ENCODE results near the gene UHRF2. TPM values are rescaled to one million over a fixed set of nuclear protein-coding genes. Genes with fewer than 3 reads are reported as not detected.

The UHRF2 gene
- total RNA-seq, 1 experiment from 2014 or later = 58.3 TPM

DNA sequence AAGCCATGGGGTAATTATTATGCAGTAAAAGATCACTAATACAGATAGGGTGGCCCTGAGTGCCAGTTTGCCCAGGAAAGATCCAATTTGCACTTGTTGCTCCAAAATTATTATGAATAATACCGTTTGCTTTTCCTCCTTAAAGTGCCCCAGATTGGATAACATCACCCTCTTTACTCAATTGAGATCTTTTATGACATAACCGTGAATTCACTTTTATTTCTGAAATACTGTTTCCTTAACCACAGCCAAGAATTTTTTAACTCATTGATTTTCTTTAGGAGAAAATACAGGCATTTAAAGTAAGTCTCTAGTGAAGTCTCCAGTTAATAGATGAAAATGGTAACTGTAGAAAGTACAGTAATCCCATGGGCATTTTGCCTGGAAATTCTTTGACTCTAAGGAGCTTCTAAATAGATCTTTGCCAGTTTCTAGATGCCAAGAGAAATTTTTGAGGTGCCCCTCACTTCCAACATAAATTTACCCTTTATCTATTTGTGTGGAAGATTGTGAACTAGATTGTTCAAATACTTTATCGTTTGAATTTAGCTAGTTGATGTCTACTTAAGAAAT lies 99.2 kb downstream of the UHRF2 start:
- TF ChIP-seq, protein P1, sequence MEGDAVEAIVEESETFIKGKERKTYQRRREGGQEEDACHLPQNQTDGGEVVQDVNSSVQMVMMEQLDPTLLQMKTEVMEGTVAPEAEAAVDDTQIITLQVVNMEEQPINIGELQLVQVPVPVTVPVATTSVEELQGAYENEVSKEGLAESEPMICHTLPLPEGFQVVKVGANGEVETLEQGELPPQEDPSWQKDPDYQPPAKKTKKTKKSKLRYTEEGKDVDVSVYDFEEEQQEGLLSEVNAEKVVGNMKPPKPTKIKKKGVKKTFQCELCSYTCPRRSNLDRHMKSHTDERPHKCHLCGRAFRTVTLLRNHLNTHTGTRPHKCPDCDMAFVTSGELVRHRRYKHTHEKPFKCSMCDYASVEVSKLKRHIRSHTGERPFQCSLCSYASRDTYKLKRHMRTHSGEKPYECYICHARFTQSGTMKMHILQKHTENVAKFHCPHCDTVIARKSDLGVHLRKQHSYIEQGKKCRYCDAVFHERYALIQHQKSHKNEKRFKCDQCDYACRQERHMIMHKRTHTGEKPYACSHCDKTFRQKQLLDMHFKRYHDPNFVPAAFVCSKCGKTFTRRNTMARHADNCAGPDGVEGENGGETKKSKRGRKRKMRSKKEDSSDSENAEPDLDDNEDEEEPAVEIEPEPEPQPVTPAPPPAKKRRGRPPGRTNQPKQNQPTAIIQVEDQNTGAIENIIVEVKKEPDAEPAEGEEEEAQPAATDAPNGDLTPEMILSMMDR (IDR thresholded peaks at IDR 0.05; ENCODE audit: unreplicated experiment) = no peak
- no peaks in the 10 kb centered on the region for H3K9me3 Mint-ChIP-seq (ENCODE audit: unreplicated experiment)
- ChIA-PET POLR2A (interaction anchor here (1.7 kb wide), 1 partner anchor 10 kb away, joined by 4 read pairs; no protein-coding TSS in a partner anchor), CTCF (interaction anchor here (1.2 kb wide), 1 partner anchor 41 kb away, joined by 3 read pairs; no protein-coding TSS in a partner anchor)
- no TSS peak for BruUV-seq (replicated peaks)
- peaks cover 46% of the 10 kb centered on the region for H3K36me3 Mint-ChIP-seq (ENCODE audit: insufficient read depth, unreplicated experiment)
- no peaks in the 10 kb centered on the region for H3K27me3 Mint-ChIP-seq (ENCODE audit: insufficient read depth, unreplicated experiment)
- DNase-seq (ENCODE audit: unreplicated experiment) = no peak
- no peak overlapping the region for H3K4me3 Mint-ChIP-seq (ENCODE audit: unreplicated experiment)
- no peak overlapping the region for H3K27ac Mint-ChIP-seq (ENCODE audit: low read depth, unreplicated experiment)
- H3K4me1 Mint-ChIP-seq (ENCODE audit: insufficient read depth, unreplicated experiment) = no peaks in the 10 kb centered on the region
- intact Hi-C loops (cut with micrococcal nuclease) = no loop called here

DNA sequence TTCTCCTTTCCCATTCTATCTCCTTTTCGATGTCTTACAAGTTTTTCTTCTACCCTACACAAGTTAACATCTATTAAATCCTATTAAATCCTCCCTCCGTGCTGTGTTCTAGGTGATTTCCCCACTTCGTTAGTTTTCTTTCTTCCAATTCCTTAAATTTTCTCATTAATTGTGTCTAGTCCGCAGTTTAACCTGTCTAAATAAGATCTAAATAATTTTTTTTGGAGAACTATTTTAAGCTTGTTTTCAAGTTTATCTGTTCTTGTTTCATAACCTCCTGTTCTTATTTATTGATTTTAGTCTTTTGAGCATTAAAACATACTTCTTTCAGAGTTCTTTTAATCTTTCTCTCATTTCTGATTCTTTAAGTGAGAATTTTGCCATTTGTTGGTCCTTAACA lies 109.3 kb downstream of the UHRF2 start:
- Mint-ChIP-seq H3K27ac (ENCODE audit: low read depth, unreplicated experiment) (no peak overlapping the region), H3K4me1 (ENCODE audit: insufficient read depth, unreplicated experiment) (no peaks in the 10 kb centered on the region), H3K4me3 (ENCODE audit: unreplicated experiment) (no peak overlapping the region), H3K9me3 (ENCODE audit: unreplicated experiment) (peaks cover 8% of the 10 kb centered on the region), H3K27me3 (ENCODE audit: insufficient read depth, unreplicated experiment) (no peaks in the 10 kb centered on the region), H3K36me3 (ENCODE audit: insufficient read depth, unreplicated experiment) (no peaks in the 10 kb centered on the region)
- ChIA-PET POLR2A (interaction anchor here (0.8 kb wide), 1 partner anchor 10 kb away, joined by 4 read pairs; no protein-coding TSS in a partner anchor), CTCF (no interaction called here)
- no TSS peak for BruUV-seq (replicated peaks)
- TF ChIP-seq, protein P1 (IDR thresholded peaks at IDR 0.05; ENCODE audit: unreplicated experiment) = no peak
- intact Hi-C loops (cut with micrococcal nuclease) = no loop called here
- DNase-seq (ENCODE audit: unreplicated experiment) = no peak

- TF ChIP-seq, protein P1 (IDR thresholded peaks at IDR 0.05; ENCODE audit: unreplicated experiment) = no peak
- Mint-ChIP-seq H3K9me3 (ENCODE audit: unreplicated experiment) (peaks cover 8% of the 10 kb centered on the region), H3K27ac (ENCODE audit: low read depth, unreplicated experiment) (no peak overlapping the region), H3K4me3 (ENCODE audit: unreplicated experiment) (no peak overlapping the region), H3K4me1 (ENCODE audit: insufficient read depth, unreplicated experiment) (peaks cover 6% of the 10 kb centered on the region), H3K27me3 (ENCODE audit: insufficient read depth, unreplicated experiment) (no peaks in the 10 kb centered on the region), H3K36me3 (ENCODE audit: insufficient read depth, unreplicated experiment) (no peaks in the 10 kb centered on the region)
- POLR2A ChIA-PET = no interaction called here
- no TSS peak for BruUV-seq (replicated peaks)
- intact Hi-C loops (cut with micrococcal nuclease) = no loop called here
- DNase-seq (ENCODE audit: unreplicated experiment) = no peak
- CTCF ChIA-PET = interaction anchor here (0.5 to 1.4 kb wide), 7 partner anchors 17 to 1273 kb away, joined by 3 to 5 read pairs (median 4); no protein-coding TSS in a partner anchor
These were observed 112.5 kb downstream of the UHRF2 start for GRCh38 chr9:6525326-6526045.

DNA sequence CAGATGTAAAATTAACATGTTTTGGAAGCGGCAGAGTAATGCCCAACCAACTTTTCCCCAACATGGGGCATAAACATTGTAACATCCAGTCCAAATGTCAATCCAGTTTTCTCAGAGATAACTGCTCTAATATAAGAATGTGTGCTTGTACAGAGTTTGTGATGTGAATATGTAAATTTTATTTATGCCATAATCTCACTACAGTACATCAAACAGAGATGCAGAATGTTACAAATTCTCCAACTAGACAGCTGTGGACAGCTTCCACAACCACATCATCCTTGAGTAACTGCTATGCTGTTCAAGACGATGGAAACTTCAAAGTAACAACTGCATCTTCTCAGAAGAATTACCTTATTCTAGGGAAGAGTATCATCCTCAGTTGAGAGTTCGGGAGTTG lies 122.6 kb downstream of the UHRF2 start:
- Mint-ChIP-seq H3K9me3 (ENCODE audit: unreplicated experiment) (no peaks in the 10 kb centered on the region), H3K36me3 (ENCODE audit: insufficient read depth, unreplicated experiment) (no peaks in the 10 kb centered on the region), H3K27me3 (ENCODE audit: insufficient read depth, unreplicated experiment) (no peaks in the 10 kb centered on the region), H3K27ac (ENCODE audit: low read depth, unreplicated experiment) (no peak overlapping the region), H3K4me3 (ENCODE audit: unreplicated experiment) (no peak overlapping the region), H3K4me1 (ENCODE audit: insufficient read depth, unreplicated experiment) (peaks cover 8% of the 10 kb centered on the region)
- CTCF ChIA-PET = interaction anchor here (0.7 kb wide), 1 partner anchor 86 kb away, joined by 3 read pairs; no protein-coding TSS in a partner anchor
- POLR2A ChIA-PET = interaction anchor here (0.5 kb wide), 1 partner anchor 22 kb away, joined by 3 read pairs; no protein-coding TSS in a partner anchor
- no TSS peak for BruUV-seq (replicated peaks)
- DNase-seq (ENCODE audit: unreplicated experiment) = no peak
- intact Hi-C loops (cut with micrococcal nuclease) = no loop called here
- TF ChIP-seq, protein P1 (IDR thresholded peaks at IDR 0.05; ENCODE audit: unreplicated experiment) = no peak

Measured in MCF 10A (cell line).